DMS53 (cell line): ENCODE measurements around the gene TM4SF1.
"Not testable (repeated sequence)": the region's sequence is repeated elsewhere in the genome, so short reads cannot be mapped to it uniquely, and the experiment has no call there.

ENCODE experiments used
- DNase-seq: peaks from one replicate; lab custom pipeline; 2025; lab: John Stamatoyannopoulos, UW

The TM4SF1 gene

DNA sequence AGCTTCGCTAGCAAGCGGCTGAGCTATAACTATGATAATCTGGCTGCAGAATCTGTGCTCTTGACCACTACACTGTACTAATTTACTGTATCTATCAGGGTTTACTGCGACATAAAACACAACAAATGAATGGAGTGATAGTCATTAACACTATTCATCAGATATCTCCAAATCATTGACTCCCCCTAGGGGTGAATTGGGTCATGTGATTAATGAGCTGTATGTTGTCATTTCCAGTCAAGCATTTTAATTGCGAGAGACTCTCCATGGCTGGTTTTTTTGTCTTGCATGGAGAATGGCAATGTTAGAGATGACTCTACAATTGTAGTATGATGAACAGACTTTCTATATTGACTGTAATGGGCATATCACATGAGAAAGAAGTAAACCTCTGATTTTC, 33.5 kb downstream of the TM4SF1 start:
- peak; percentile 20 for DNase-seq

DNA sequence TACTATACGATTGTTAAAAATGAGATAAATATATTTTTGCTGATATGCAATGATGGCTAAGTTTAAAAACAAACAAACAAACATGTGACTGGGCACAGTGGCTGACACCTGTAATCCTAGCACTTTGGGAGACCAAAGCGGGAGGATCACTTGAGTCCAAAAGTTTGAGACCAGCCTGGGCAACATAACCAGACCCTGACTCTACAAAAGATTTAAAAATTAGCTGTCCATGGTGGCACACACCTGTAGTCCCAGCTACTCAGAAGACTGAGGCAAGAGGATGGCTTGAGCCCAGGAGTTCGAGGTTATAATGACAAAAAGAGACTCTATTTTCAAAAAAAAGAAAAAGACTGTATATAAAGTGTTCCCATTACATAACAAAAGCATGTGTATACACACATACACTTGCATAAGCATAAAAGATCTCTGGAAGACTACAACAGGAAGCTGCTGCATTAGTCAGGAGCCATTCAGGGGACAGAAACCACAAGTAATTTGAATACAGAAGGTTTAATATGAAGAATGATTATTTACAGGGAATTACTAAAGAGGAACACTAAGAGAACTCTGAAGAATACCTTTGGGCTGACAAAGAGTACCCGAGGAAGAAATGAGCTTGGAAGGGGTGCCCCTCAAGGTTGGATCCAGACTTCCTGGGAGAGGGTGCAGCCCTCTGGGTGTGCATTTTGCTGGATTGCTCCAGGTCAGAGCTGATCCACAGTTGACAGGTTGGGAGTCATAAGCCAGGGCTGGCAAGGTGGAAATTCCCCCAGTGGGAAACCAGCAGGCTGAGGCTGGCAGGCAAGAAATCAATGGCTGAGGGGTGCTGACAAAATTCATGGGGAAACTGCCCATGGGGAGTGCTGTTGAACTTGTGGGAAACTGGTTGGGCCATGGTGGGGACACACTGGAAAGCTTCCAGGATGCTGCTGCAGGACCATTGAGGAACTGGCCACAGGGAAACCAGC, 34.8 kb downstream of the TM4SF1 start:
- no peak for DNase-seq

DNA sequence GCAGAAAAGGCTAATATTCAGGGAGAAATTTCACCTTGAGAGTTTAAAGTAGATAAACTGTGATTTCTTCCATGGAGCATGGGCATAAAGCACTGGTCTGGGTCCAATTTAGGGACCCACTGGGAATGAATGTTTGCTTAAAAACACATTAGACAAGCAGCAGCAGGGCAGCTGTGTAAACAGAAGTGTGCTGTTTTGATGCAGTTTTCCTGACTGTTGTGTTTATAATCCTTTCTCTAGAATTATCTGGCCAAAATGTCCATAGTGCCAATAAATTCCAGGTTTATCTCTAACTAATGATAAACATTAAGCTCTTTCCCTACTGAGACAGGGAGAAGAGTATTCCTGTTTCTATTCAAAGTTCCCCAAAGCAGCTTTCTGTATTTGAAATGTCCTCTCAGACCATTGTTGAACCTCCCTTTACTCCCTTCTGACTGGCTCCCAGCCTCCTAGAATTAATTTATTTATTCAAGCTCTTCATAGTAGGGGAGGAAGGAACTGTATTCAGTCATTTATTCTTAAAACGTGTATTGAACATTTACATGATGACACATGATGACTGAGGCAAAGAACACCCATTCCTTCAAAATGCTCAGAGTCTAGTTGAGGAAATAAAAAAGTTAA, 37.0 kb downstream of the TM4SF1 start:
- DNase-seq, result peak; percentile 79

DNA sequence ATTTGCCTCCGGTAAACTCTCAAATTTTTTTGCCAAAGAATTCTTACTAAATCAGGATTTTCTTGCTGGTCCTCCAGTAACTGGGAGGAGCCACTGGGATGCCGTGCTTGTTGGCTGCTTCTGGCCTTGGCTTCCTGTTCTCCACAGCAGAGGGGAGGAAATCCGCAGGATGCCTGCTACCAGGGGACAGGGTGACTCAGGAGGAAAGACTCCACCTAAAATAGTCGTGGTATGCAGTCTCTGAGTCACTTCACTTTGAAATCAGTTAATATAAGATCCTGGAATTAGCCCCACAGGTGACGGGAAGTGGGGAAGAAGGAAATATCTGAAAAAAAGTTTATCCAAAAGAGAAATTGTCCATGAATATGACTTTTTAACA, 37.5 kb downstream of the TM4SF1 start:
- DNase-seq, result peak; percentile 88

DNA sequence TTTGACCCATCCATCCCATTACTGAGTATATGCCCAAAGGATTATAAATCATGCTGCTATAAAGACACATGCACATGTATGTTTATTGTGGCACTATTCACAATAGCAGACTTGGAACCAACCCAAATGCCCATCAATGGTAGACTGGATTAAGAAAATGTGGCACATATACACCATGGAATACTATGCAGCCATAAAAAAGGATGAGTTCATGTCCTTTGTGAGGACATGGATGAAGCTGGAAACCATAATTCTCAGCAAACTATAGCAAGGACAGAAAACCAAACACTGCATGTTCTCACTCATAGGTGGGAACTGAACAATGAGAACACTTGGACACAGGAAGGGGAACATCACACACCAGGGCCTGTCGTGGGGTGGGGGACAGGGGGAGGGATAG, 40.0 kb downstream of the TM4SF1 start:
- DNase-seq, result not testable (repeated sequence)

DNA sequence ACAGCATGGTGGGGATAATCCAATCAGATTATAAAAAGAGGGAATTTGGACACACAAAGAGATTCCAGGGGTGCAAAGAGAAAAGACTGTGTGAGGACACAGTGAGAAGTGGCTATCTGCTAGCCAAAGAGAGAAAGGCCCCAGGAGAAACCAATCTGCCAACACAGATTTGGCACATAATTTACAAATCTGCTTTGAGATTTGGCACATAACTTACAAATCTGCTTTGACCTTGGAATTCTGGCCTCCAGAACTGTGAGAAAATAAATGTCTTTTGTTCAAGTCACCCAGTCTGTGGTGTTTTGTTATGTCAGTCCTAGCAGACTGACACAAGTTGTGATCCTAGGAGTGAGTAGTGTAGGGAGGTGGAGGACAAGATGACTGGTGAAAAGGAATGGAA, 40.5 kb downstream of the TM4SF1 start:
- DNase-seq, result no peak

DNA sequence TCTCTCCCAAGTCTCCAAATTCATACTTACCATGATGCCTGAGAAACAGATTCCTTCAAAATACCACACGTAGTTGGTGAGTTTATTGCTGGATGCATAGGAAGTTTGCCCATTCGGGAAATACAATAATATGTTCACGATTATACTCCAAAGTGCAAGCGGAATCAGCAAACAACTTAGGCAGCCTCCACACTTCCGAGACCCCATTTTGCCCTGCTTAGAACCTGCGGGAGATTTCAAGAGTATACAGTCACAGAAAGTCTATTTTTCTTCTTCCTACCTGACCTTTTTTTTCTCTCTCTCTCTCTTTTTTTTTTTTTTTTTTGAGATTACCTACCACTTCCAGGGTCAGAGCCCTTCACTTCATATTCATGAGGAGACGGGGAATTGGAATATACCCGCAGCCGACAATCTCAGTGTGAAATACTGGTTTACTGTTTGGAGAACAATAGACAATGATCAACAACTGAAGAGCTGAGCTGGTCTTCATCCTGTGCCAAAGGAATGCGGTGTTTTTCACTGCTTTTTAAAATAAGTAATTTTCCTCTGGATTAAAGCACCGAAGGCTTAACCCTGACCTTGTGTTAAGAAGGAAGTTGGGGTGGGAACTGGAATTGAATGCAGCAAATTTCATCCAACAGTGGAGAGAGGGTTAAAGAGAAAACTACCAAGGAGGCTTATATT, 44.1 kb downstream of the TM4SF1 start, which contains the start of gene TM4SF18:
TSS of gene TM4SF18 (minus strand) at position 461 of the 684 bp plus-strand sequence. CDS start at position 207, 254 bp downstream.
- DNase-seq, result no peak

DNA sequence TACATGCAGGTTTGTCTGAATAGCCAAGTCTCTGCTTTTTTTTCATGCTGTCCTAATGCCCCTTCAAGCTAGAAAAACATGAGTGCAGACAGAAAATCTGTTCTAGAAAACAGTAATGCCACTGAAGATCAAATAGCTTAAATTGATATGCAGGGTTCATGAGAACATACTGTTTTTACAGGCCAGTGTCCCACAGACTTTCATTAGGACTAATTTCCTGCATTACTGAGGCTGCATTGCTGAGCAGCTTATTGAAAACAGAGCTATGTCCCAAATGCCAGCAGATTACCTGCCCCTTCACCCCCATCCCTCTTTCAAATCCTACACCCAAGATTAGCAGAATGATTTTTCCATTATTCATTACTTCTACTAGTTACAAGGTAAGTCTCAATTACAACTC, 44.7 kb downstream of the TM4SF1 start:
- DNase-seq, result no peak

DNA sequence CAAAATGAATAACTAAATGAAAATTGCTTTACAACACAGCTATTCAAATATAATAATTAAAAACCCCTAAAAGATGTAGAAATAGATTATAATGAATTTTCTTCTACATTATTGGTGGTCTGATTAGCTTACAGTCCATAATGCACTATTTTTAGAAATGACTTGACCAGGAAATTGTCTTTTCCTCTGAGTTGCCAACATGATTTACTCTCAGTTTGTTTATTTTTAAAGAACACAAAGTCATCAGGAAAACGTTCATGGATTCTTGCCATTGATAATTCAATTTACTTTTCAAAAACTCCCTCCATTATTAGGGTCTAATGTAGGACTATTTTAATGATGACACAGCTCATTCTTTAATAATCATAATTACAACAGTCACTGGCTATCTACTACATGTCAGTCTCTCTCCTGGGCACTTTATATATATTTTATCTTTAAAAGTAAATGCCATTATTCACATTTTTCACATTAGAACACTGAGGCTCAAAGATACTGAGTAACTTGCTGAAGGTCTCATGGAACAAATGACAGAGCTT, 45.2 kb downstream of the TM4SF1 start:
- DNase-seq, result no peak

DNA sequence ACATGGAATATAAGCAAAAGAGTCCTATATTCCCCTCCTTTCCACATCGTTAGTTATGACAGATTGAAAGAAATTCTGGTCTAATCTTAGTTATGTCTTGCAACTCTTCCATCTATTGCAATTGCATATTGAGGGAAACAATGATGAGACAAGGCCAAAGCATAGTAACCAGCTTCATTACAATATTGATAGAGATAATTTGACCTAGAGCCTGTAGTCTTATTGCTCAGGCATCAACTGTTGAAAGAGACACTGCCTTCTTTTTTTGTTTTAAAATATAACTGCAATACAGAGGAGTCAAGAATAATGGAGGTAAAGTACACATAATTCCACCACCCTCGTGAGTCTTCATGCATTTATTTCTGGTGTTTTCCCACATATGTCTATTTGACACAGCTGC, 46.1 kb downstream of the TM4SF1 start:
- no peak for DNase-seq

DNA sequence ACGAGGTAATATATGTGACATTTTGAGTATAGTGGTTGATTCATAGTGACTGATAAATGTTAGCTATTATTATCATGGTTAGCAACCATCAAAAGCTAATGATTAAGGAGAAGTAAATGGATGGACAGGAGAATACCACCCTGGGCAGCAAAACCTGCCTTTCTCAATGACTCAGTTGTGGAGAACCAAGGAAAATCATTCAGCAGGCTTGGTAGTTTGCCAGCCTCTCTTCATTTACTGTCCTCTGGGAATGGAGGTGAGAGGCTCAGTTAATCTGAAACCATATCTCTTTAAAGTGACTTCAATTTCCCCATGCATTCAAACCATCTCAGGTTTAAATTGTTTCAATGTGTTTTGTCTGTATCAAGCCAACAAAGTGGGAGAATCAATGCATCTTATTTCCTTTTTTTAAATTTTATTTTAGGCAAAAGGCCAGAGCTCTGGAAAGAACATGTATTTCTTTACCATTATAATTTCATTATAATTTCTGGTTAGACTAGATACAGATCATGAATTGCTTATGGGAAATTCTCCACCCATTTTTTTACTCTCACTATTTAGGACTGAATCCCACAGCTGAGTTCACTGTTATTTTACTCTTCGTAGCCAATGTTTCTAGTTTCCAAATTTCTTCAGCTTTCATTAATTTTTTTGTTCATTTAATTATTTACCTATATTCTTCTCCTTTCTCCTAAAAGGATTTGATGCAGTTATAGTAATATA, 46.7 kb downstream of the TM4SF1 start:
- DNase-seq, result no peak

DNA sequence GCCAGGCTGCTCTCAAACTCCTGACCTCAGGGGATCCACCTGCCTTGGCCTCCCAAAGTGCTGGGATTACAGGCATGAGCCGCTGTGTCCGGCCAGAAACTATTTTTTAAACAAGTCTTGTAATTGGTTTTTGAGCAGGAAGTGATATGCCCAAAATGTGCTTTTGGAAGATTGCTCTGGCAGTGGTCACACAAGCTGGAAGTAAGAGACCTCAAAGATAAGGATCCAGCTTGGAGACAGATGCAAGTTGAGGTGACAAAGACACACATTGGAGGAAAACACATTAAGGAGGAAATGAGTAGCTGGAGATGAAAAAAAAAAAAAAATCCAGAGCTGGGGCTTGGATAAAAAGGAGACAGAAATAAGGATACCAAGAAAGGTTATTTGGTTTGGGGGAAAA, 50.3 kb downstream of the TM4SF1 start:
- DNase-seq, result no peak

DNA sequence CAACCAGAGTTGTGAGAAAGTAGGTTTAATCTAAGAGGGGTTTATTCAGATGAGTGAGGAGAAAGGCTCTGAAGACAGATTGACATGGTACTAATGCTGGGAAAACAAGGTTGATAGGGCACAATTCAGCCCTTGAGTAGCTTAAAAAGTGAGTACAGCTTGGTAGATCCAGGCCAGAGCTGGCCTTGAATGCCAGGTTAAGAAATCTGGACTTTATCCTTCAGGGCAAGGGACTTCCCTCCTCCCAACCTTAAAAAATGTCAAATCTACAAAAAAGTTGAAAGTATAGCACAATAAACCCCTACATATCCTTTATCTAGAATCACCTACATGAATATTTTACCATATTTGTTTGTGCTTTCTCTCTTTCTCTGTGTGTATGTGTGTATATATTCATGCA, 51.9 kb downstream of the TM4SF1 start:
- DNase-seq, result no peak

DNA sequence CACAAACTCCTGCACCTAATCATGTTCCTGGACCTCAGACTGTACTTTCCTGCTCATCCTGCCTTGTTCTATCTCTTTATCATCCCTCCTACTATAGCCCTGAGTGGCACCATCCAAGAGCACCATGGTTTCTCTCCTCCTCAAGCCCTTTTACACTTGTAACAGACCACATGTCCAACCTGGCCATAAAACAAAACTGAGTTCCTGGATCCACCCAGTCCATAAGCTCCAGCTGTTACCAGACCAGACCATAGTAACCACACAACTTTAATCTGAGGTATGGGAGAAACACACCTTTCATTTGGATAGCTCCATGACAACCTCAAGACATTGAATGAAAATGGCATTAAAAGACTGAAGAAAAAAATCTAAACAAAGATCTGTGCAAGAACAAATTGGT, 53.1 kb downstream of the TM4SF1 start:
- no peak for DNase-seq

DNA sequence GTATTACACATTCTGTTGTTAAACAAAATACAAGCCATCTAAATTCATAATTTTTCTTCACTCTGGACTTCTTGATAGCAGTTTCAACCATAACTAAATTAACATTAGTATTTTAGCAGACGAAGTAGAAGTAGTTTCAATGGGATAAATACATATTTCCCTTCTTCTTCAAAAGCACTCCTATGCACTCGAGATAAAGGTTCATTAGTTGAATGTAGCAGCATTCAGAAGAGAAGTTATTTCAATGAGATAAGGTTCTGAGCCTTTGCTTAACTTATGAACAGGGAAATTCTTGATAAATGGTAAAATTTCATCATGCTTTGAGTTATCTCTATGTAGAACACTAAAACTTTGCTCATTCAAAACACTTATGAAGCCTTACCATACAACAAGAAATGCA, 55.8 kb downstream of the TM4SF1 start:
- no peak for DNase-seq

DNA sequence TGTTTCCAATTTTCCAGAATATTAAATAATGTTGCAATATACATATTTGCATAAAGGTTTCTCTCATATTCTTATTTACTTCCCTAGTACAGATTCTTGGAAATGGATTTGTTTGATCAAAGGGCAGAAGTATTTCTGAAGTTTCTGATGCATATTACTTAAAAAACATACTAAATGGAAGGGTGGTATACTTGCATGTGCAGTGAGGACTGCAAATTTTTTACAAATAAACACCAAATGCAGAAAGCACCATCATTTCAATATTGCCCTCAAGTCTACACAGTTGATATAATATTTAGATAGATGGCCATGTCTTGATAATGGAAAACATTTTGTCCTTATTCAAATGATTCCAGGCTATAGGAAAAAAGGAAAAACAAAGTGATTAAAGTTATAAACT, 56.3 kb downstream of the TM4SF1 start:
- DNase-seq, result no peak

DNA sequence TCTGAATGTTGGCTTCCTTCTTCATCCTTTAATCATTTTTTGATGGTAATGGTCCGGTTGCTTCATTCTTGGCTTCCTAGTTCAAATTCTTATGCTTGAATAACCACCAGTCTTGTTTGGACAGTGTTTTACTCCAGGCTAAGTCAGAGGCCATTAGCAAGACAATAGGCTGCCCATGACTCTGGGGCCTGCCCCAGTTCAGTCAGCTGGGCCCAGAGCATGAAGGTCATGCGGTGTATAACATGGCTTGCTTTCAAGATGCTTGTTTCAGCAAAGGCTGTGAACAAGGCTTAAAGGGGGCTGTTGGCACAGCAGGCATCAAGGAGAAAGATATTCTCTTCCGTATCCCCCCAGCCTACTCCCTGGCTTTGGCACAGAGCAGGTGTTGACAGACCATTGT, 57.7 kb downstream of the TM4SF1 start:
- DNase-seq, result no peak
